HEK293 (cell line): Measurements from ENCODE around the gene SIN3A.

Source experiments
- FEZF1 ChIP-seq: fragments of 450-650 bp; formaldehyde crosslinking; IDR thresholded peaks from 2 replicates; pipeline ENCODE4 v1.5.1; 2016; ENCODE audit warnings: missing biosample characterization, missing genetic modification characterization
- KLF7 ChIP-seq: fragments of 450-650 bp; formaldehyde crosslinking; IDR thresholded peaks from 2 replicates; pipeline ENCODE4 v1.5.1; 2016; ENCODE audit warnings: missing biosample characterization, missing genetic modification characterization, borderline replicate concordance
- REST ChIP-seq: fragments of 450-650 bp; formaldehyde crosslinking; IDR thresholded peaks from 2 replicates; pipeline ENCODE4 v1.5.1; 2016; ENCODE audit warnings: missing biosample characterization, missing genetic modification characterization
- SP3 ChIP-seq: fragments of 450-650 bp; formaldehyde crosslinking; IDR thresholded peaks from 2 replicates; pipeline ENCODE4 v1.5.1; 2016; ENCODE audit warnings: missing biosample characterization, missing genetic modification characterization
- ZBTB17 ChIP-seq: fragments of 450-650 bp; formaldehyde crosslinking; IDR thresholded peaks from 2 replicates; pipeline ENCODE4 v1.5.1; 2016; ENCODE audit warnings: missing biosample characterization, missing genetic modification characterization
- ZNF155 ChIP-seq: fragments of 450-650 bp; formaldehyde crosslinking; IDR thresholded peaks from 2 replicates; pipeline ENCODE4 v1.5.1; 2016; ENCODE audit warnings: missing biosample characterization, missing genetic modification characterization
- ZNF169 ChIP-seq: fragments of 450-650 bp; formaldehyde crosslinking; IDR thresholded peaks from 2 replicates; pipeline ENCODE4 v1.5.1; 2016; ENCODE audit warnings: missing biosample characterization, missing genetic modification characterization
- ZNF248 ChIP-seq: fragments of 450-650 bp; formaldehyde crosslinking; IDR thresholded peaks from 2 replicates; pipeline ENCODE4 v1.5.1; 2017; ENCODE audit warnings: missing biosample characterization, missing genetic modification characterization
- ZNF280D ChIP-seq: fragments of 450-650 bp; formaldehyde crosslinking; IDR thresholded peaks from 2 replicates; pipeline ENCODE4 v1.5.1; 2016; ENCODE audit warnings: missing biosample characterization, missing genetic modification characterization
- ZNF423 ChIP-seq: fragments of 450-650 bp; formaldehyde crosslinking; IDR thresholded peaks from 2 replicates; pipeline ENCODE4 v1.5.1; 2016; ENCODE audit warnings: missing biosample characterization, missing genetic modification characterization
- ZNF433 ChIP-seq: fragments of 450-650 bp; formaldehyde crosslinking; IDR thresholded peaks from 2 replicates; pipeline ENCODE4 v1.5.1; 2016; ENCODE audit warnings: missing biosample characterization, missing genetic modification characterization, low read depth
- ZNF549 ChIP-seq: fragments of 450-650 bp; IDR thresholded peaks from 2 replicates; pipeline ENCODE4 v1.5.1; 2018; ENCODE audit warnings: missing biosample characterization, missing genetic modification characterization, mild to moderate bottlenecking, inconsistent platforms, moderate library complexity
- ZNF560 ChIP-seq: fragments of 450-650 bp; formaldehyde crosslinking; IDR thresholded peaks from 2 replicates; pipeline ENCODE4 v1.5.1; 2017; ENCODE audit warnings: missing biosample characterization, missing genetic modification characterization, borderline replicate concordance
- ZNF561 ChIP-seq: fragments of 450-650 bp; IDR thresholded peaks from 2 replicates; pipeline ENCODE4 v1.5.1; 2018; ENCODE audit warnings: missing biosample characterization, missing genetic modification characterization, borderline replicate concordance
- ZNF580 ChIP-seq: fragments of 450-650 bp; formaldehyde crosslinking; IDR thresholded peaks from 2 replicates; pipeline ENCODE4 v1.5.1; 2016; ENCODE audit warnings: missing biosample characterization, missing genetic modification characterization
- ZNF626 ChIP-seq: fragments of 450-650 bp; sonication (Bioruptor Pico); formaldehyde crosslinking; IDR thresholded peaks from 2 replicates; pipeline ENCODE4 v1.5.1; 2018; ENCODE audit warnings: missing biosample characterization, missing genetic modification characterization, inconsistent platforms
- ZNF639 ChIP-seq: fragments of 450-650 bp; formaldehyde crosslinking; IDR thresholded peaks from 2 replicates; pipeline ENCODE4 v1.5.1; 2016; ENCODE audit warnings: missing biosample characterization, missing genetic modification characterization
- ZNF664 ChIP-seq: fragments of 450-650 bp; formaldehyde crosslinking; IDR thresholded peaks from 2 replicates; pipeline ENCODE4 v1.5.1; 2016; ENCODE audit warnings: missing biosample characterization, missing genetic modification characterization
- ZNF791 ChIP-seq: fragments of 450-650 bp; formaldehyde crosslinking; IDR thresholded peaks from 2 replicates; pipeline ENCODE4 v1.5.1; 2016; ENCODE audit warnings: missing biosample characterization, missing genetic modification characterization
- TF ChIP-seq, protein P1 (sequence below): fragments of 450-650 bp; formaldehyde crosslinking; IDR thresholded peaks from 2 replicates; pipeline ENCODE4 v1.5.1; 2016; ENCODE audit warnings: missing biosample characterization, missing genetic modification characterization
- TF ChIP-seq, protein P2 (sequence below): fragments of 450-650 bp; formaldehyde crosslinking; conservative IDR thresholded peaks from 2 replicates; pipeline ENCODE4 v1.5.1; 2016; ENCODE audit warnings: low read depth, missing biosample characterization, missing genetic modification characterization
- TF ChIP-seq, protein P3 (sequence below): fragments of 450-650 bp; formaldehyde crosslinking; IDR thresholded peaks from 2 replicates; pipeline ENCODE4 v1.5.1; 2016; ENCODE audit warnings: missing biosample characterization, missing genetic modification characterization, low read depth

The SIN3A gene

DNA sequence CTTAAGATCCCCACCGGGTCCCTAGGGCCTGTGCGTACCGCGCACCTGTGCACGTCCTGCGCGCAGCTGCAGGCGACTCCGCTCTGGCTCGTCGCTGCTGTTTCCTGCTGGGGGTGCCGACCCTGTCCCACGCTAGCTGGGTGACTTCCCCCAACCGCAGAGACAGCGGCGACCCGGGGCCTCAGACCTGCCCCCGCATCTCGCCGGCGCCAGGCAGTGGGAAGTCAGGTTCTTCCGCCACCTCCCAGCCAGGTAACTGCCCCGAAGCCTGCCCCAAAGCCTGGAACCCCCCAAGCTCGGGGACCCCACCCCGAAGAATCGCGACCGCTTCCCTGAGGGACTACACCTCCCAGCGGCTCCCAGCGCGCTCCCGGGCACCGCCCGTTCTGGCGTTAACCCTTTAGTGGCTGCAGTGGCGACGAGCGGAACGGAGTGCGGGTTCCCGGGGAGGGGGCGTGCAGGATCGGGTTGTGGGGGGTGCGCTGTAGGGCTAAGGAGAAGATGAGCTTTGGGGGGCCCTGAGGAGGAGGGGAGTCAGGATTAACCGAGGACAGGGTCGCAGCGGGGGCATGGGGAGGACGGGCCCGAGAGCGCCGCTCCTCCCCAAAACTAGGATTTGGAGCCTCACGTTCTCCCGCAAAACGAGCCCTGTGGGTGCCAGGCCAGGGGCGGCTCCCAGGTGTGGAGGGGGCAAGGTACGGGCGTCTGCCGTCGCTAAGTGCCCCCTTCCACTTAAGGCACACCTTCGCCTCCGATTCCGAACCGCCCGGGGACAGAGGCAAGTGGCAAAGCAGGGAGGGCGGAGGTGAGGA, 104.1 kb downstream of the SIN3A start (continued):
- TF ChIP-seq ZNF280D (tag by site-specific recombination) (no peak), ZNF560 (tag by site-specific recombination) (no peak), ZNF791 (tag by site-specific recombination) (no peak), ZNF664 (no peak), ZNF549 (tag by site-specific recombination) (no peak), SP3 (peak; percentile 96), ZNF580 (tag by site-specific recombination) (no peak), KLF7 (tag by site-specific recombination) (peak; percentile 99), ZNF248 (no peak), ZBTB17 (tag by site-specific recombination) (peak; percentile 87), ZNF423 (tag by site-specific recombination) (peak; percentile 54), ZNF639 (peak; percentile 82), ZNF626 (tag by site-specific recombination) (no peak), FEZF1 (tag by site-specific recombination) (no peak), ZNF155 (no peak), ZNF433 (no peak), ZNF561 (tag by site-specific recombination) (peak; percentile 74), ZNF169 (no peak), REST (tag by site-specific recombination) (peak; percentile 23; the same call in 1 of the 2 replicates)
- TF ChIP-seq, protein P1, sequence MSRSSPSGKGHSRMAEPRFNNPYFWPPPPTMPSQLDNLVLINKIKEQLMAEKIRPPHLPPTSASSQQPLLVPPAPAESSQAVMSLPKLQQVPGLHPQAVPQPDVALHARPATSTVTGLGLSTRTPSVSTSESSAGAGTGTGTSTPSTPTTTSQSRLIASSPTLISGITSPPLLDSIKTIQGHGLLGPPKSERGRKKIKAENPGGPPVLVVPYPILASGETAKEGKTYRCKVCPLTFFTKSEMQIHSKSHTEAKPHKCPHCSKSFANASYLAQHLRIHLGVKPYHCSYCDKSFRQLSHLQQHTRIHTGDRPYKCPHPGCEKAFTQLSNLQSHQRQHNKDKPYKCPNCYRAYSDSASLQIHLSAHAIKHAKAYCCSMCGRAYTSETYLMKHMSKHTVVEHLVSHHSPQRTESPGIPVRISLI, result no peak
- TF ChIP-seq, protein P2, sequence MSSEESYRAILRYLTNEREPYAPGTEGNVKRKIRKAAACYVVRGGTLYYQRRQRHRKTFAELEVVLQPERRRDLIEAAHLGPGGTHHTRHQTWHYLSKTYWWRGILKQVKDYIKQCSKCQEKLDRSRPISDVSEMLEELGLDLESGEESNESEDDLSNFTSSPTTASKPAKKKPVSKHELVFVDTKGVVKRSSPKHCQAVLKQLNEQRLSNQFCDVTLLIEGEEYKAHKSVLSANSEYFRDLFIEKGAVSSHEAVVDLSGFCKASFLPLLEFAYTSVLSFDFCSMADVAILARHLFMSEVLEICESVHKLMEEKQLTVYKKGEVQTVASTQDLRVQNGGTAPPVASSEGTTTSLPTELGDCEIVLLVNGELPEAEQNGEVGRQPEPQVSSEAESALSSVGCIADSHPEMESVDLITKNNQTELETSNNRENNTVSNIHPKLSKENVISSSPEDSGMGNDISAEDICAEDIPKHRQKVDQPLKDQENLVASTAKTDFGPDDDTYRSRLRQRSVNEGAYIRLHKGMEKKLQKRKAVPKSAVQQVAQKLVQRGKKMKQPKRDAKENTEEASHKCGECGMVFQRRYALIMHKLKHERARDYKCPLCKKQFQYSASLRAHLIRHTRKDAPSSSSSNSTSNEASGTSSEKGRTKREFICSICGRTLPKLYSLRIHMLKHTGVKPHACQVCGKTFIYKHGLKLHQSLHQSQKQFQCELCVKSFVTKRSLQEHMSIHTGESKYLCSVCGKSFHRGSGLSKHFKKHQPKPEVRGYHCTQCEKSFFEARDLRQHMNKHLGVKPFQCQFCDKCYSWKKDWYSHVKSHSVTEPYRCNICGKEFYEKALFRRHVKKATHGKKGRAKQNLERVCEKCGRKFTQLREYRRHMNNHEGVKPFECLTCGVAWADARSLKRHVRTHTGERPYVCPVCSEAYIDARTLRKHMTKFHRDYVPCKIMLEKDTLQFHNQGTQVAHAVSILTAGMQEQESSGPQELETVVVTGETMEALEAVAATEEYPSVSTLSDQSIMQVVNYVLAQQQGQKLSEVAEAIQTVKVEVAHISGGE (tag by site-specific recombination), result peak; percentile 67
- TF ChIP-seq, protein P3, sequence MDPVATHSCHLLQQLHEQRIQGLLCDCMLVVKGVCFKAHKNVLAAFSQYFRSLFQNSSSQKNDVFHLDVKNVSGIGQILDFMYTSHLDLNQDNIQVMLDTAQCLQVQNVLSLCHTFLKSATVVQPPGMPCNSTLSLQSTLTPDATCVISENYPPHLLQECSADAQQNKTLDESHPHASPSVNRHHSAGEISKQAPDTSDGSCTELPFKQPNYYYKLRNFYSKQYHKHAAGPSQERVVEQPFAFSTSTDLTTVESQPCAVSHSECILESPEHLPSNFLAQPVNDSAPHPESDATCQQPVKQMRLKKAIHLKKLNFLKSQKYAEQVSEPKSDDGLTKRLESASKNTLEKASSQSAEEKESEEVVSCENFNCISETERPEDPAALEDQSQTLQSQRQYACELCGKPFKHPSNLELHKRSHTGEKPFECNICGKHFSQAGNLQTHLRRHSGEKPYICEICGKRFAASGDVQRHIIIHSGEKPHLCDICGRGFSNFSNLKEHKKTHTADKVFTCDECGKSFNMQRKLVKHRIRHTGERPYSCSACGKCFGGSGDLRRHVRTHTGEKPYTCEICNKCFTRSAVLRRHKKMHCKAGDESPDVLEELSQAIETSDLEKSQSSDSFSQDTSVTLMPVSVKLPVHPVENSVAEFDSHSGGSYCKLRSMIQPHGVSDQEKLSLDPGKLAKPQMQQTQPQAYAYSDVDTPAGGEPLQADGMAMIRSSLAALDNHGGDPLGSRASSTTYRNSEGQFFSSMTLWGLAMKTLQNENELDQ (tag by site-specific recombination), result no peak
